K562 (cell line): ENCODE data around the gene TNRC6B. TPM values are rescaled to one million over a fixed set of nuclear protein-coding genes. Genes with fewer than 3 reads are reported as not detected.
"Not testable (repeated sequence)": the region's sequence is repeated elsewhere in the genome, so short reads cannot be mapped to it uniquely, and the experiment has no call there.

Source experiments
- ATAC-seq: fragments of 200-7000 bp; cut with Tn5 transposase; 3 replicates; pipeline ENCODE4 v1.9.1; 2020; ENCODE audit warnings: moderate library complexity
- BruUV-seq: library from RNA; stranded (reverse); fragments of 400-500 nt; replicated peaks from 2 replicates; lab custom pipeline; 2021; lab: Mats Ljungman, UMichigan
- CTCF ChIA-PET: fragments of 300-600 bp; formaldehyde crosslinking; extraction: SDS; loops from one replicate; lab custom pipeline; 2021; ENCODE audit warnings: low intra/inter-chr PET ratio; lab: Yijun Ruan, JAX
- POLR2A ChIA-PET: fragments of 300-600, 350-650 bp; sonication (Branson Sonifier 250); formaldehyde crosslinking; extraction: SDS; loops from one replicate; lab custom pipeline; 2021; ENCODE audit warnings: antibody characterized with exemption, inconsistent platforms; lab: Yijun Ruan, JAX
- DNase-seq, 4 experiments: peaks; one replicate each; pipeline versions ENCODE4 v3.0.0 to v3.0.0-alpha.2; 2011 to 2018; ENCODE audit warnings: low spot score in 3 of 4, mixed read lengths in 3 of 4; ENCODE audit errors: extremely low read depth in 1 of 4
- FAIRE-seq: peaks from 2 replicates; lab custom pipeline; 2011; peaks lifted over from hg19 to GRCh38; lab: Jason Lieb, UNC
- H2AFZ ChIP-seq: 2 replicates; pipeline ENCODE4 v1.6.0; 2011; ENCODE audit warnings: low read depth, low read length, control low read depth, inconsistent platforms
- H3K27ac ChIP-seq: fragments of 200-600 bp; 3 replicates; pipeline ENCODE4 v1.8.0; 2011; ENCODE audit warnings: low read depth, mild to moderate bottlenecking, control low read depth, inconsistent platforms, low read length, moderate library complexity, mixed read lengths; ENCODE audit errors: extremely low read depth
- H3K27me3 ChIP-seq, 2 experiments: fragments of 300-600 bp in 1 of 2; 2 replicates in 1 of 2; 3 replicates in 1 of 2; pipeline versions ENCODE4 v1.6.0 to v1.8.0; 2011; ENCODE audit warnings: inconsistent platforms in 2 of 2, low read length in 2 of 2, mild to moderate bottlenecking in 1 of 2, mixed read lengths in 1 of 2, moderate library complexity in 1 of 2; ENCODE audit not compliant: control insufficient read depth in 2 of 2, insufficient read depth in 2 of 2
- H3K36me3 ChIP-seq: fragments of 300-600 bp; 3 replicates; pipeline ENCODE4 v1.8.0; 2011; ENCODE audit warnings: mild to moderate bottlenecking, low read length, inconsistent platforms; ENCODE audit not compliant: control insufficient read depth, insufficient read depth
- H3K4me1 ChIP-seq, 2 experiments: fragments of 200-600 bp in 1 of 2; replicated peaks in 1 of 2; 2 replicates in 1 of 2; 3 replicates in 1 of 2; pipeline versions ENCODE4 v1.5.1 to v1.8.0; 2011; ENCODE audit warnings: inconsistent platforms in 2 of 2, low read length in 2 of 2, mild to moderate bottlenecking in 1 of 2, mixed read lengths in 1 of 2, moderate library complexity in 1 of 2; ENCODE audit not compliant: control insufficient read depth in 2 of 2, insufficient read depth in 2 of 2
- H3K4me2 ChIP-seq: 2 replicates; pipeline ENCODE4 v1.6.1; 2011; ENCODE audit warnings: low read length, control low read depth, inconsistent platforms, mixed read lengths; ENCODE audit not compliant: insufficient read depth
- H3K4me3 ChIP-seq: fragments of 200-600 bp; sonication (generic), shearing (Covaris generic); 2 replicates; pipeline ENCODE4 v1.5.1; 2016; ENCODE audit warnings: control low read depth, inconsistent platforms
- H3K79me2 ChIP-seq: fragments of 200-600 bp; 3 replicates; pipeline ENCODE4 v1.8.0; 2011; ENCODE audit warnings: low read length, inconsistent platforms; ENCODE audit not compliant: control insufficient read depth, insufficient read depth
- H3K9ac ChIP-seq, 2 experiments: 2 replicates each; pipeline versions ENCODE4 v1.6.0 to v1.6.1; 2011; ENCODE audit warnings: low read depth in 2 of 2, low read length in 2 of 2, control low read depth in 1 of 2, inconsistent platforms in 1 of 2, mild to moderate bottlenecking in 1 of 2, mixed read lengths in 1 of 2; ENCODE audit not compliant: insufficient read depth in 1 of 2
- H3K9me1 ChIP-seq: one replicate; pipeline ENCODE4 v1.6.0; 2011; ENCODE audit warnings: inconsistent platforms, mild to moderate bottlenecking, low read length, moderate library complexity; ENCODE audit not compliant: control insufficient read depth, insufficient read depth
- H3K9me3 ChIP-seq: replicated peaks from 2 replicates; pipeline ENCODE4 v1.5.1; 2011; ENCODE audit warnings: low read depth, low read length, inconsistent platforms; ENCODE audit not compliant: control insufficient read depth, insufficient read depth
- H4K20me1 ChIP-seq: replicated peaks from 2 replicates; pipeline ENCODE4 v1.6.1; 2011; ENCODE audit warnings: low read length, inconsistent platforms, mixed read lengths; ENCODE audit not compliant: control insufficient read depth, insufficient read depth
- FOXK2 ChIP-seq, 2 experiments: fragments of 450-650 bp; IDR thresholded peaks in 1 of 2; conservative IDR thresholded peaks in 1 of 2; 2 replicates each; pipeline ENCODE4 v1.6.1; 2016; ENCODE audit warnings: low read depth in 2 of 2, mild to moderate bottlenecking in 1 of 2
- PTRF ChIP-seq: fragments of 450-650 bp; IDR thresholded peaks from 2 replicates; pipeline ENCODE4 v1.6.1; 2016; ENCODE audit warnings: mild to moderate bottlenecking, missing genetic modification characterization, missing compliant biosample characterization
- WGBS: fragments of 100-300 bp; shearing (Covaris generic); methylation state at CpG from one replicate; pipeline ENCODE4 v1.1.6; 2016; ENCODE audit warnings: low coverage, mixed read lengths; ENCODE audit not compliant: insufficient coverage; ENCODE audit errors: missing lambda C conversion rate; 5-methylcytosine and 5-hydroxymethylcytosine counted together
- in situ Hi-C: fragments of 300-500 bp; cut with MboI; formaldehyde crosslinking; loops from 4 replicates; pipeline ENCODE4 v1.15.0; 2018; ENCODE audit warnings: inconsistent platforms, mixed read lengths
- intact Hi-C: fragments of 100-400 bp; cut with micrococcal nuclease; formaldehyde crosslinking; loops from 2 replicates; pipeline ENCODE4 v1.14.2; 2022
- polyA plus RNA-seq, 8 experiments: library from polyadenylated mRNA; depleted of rRNA in 4 of 8; stranded (reverse) in 5 of 8; unstranded in 3 of 8; fragments of >200 nt; fragmentation: Nextera tagmentation in 2 of 8; fragmentation: Illumina TruSeq in 1 of 8; extraction: Ambion mirVana in 2 of 8; extraction: Trizol in 1 of 8; gene quantifications; 2 replicates each; pipeline versions ENCODE4 v1.2.1 to v1.2.3, GENCODE V29; 2011 to 2014; ENCODE audit warnings: inconsistent platforms in 1 of 8, missing spikeins in 1 of 8
- total RNA-seq, 7 experiments: library from RNA; depleted of rRNA in 6 of 7; stranded (reverse); fragments of >200 nt in 6 of 7; fragmentation: Illumina TruSeq in 2 of 7; extraction: Trizol in 2 of 7; gene quantifications; 2 replicates each; pipeline versions ENCODE4 v1.2.1 to v1.2.3, GENCODE V29; 2011 to 2021; ENCODE audit warnings: low replicate concordance in 1 of 7
- TF ChIP-seq, protein P1 (sequence below): IDR thresholded peaks from 2 replicates; pipeline ENCODE4 v1.6.1; 2012; ENCODE audit warnings: low read depth, low read length, improper control_type of control experiment, borderline replicate concordance

Gene TNRC6B
- total and polyA plus RNA-seq, 9 of the 15 experiments (the other 6 are each of a cell fraction or from before 2014, with no cell fraction given): 0.96 to 18.8 (median 10.8) TPM

DNA sequence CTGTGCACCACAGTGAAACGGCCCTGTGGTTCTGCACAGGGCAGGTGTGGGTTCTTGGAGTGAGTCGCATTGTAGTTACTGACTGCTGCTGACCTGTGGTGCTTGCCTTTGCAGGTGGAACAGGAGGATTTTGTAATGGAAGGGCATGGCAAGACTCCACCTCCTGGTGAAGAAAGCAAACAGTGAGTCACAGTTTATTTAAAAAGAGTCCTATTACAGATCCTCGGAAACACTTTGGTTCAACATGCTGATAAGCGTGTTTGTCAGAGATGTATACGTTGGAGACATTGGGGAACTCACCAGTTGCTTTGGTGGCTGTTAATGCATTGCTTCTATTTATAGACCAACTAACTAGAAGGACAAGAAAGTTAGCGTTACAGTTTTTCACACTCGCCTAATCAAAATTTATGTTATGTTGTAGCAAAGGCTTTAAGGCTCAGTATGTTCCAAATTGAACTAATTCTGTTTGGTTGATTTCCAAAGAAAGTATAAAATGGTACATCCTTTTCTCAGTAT, 21.7 kb upstream of the TNRC6B start (continued):
- TF ChIP-seq, protein P1, sequence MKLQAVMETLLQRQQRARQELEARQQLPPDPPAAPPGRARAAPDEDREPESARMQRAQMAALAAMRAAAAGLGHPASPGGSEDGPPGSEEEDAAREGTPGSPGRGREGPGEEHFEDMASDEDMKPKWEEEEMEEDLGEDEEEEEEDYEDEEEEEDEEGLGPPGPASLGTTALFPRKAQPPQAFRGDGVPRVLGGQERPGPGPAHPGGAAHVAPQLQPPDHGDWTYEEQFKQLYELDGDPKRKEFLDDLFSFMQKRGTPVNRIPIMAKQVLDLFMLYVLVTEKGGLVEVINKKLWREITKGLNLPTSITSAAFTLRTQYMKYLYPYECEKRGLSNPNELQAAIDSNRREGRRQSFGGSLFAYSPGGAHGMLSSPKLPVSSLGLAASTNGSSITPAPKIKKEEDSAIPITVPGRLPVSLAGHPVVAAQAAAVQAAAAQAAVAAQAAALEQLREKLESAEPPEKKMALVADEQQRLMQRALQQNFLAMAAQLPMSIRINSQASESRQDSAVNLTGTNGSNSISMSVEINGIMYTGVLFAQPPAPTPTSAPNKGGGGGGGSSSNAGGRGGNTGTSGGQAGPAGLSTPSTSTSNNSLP: peak; percentile 78; the same call in 1 of the 2 replicates
- TF ChIP-seq PTRF (tag) (no peak), FOXK2 (conservative IDR thresholded peaks at IDR 0.05 in 1 of 2, IDR thresholded peaks at IDR 0.05 in 1 of 2; ENCODE audit: low read depth in 2 of 2) (peak; percentile 38 to 50; a peak in 3 of 4 replicates)

DNA sequence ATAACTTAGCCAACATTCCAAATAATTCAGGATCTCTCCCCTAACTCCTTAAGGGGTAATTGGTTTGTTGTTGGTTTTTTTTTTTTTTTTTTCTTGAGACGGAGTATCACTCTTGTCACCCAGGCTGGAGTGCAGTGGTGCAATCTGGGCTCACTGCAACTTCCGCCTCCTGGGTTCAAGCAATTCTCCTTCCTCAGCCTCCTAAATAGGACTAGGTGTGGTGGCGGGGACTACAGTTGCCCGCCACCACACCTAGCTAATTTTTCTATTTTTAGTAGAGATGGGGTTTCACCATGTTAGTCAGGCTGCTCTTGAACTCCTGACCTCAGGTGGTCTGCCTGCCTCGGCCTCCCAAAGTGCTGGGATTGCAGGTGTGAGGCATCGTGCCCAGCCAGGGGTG, 21.0 kb upstream of the TNRC6B start:
- in situ Hi-C loops, DNase-seq, H3K4me2 ChIP-seq: not testable (repeated sequence)

More for the DNA sequence above, 21.0 kb upstream of the TNRC6B start:
- POLR2A ChIA-PET: interaction anchor here (1.5 kb wide), 1 partner anchor 20 kb away, joined by 3 read pairs; the partner anchor contains the start of gene TNRC6B
- CTCF ChIA-PET, H3K36me3 ChIP-seq, intact Hi-C loops, H3K9me1 ChIP-seq, FAIRE-seq, BruUV-seq, H3K4me3 ChIP-seq, H3K9me3 ChIP-seq, H3K79me2 ChIP-seq, H3K27me3 ChIP-seq, H4K20me1 ChIP-seq: not testable (repeated sequence)
- peak overlapping the region in 1 of 2 experiments; percentile 66; a peak in 2 of 4 replicates for H3K9ac ChIP-seq
- peak overlapping the region; percentile 74 for H2AFZ ChIP-seq
- WGBS: 47% methylated on average over 6 of the region's 6 CpGs
- peaks cover 8 to 15% of the 10 kb centered on the region in 2 experiments for H3K4me1 ChIP-seq
- peak; percentile 53; the same call in 2 of the 3 replicates for ATAC-seq
- peak overlapping the region; percentile 77; the same call in 2 of the 3 replicates for H3K27ac ChIP-seq
